Midbrain (tissue), 1 donor: ENCODE data around the gene MGST3.
A peak's percentile ranks its signal among the peaks of the same experiment; 100 is the strongest.
"Not testable (repeated sequence)": the region's sequence is repeated elsewhere in the genome, so short reads cannot be mapped to it uniquely, and the experiment has no call there.

ENCODE experiments used
- DNase-seq: peaks from one replicate; lab custom pipeline; 2025; lab: John Stamatoyannopoulos, UW

The MGST3 gene

DNA sequence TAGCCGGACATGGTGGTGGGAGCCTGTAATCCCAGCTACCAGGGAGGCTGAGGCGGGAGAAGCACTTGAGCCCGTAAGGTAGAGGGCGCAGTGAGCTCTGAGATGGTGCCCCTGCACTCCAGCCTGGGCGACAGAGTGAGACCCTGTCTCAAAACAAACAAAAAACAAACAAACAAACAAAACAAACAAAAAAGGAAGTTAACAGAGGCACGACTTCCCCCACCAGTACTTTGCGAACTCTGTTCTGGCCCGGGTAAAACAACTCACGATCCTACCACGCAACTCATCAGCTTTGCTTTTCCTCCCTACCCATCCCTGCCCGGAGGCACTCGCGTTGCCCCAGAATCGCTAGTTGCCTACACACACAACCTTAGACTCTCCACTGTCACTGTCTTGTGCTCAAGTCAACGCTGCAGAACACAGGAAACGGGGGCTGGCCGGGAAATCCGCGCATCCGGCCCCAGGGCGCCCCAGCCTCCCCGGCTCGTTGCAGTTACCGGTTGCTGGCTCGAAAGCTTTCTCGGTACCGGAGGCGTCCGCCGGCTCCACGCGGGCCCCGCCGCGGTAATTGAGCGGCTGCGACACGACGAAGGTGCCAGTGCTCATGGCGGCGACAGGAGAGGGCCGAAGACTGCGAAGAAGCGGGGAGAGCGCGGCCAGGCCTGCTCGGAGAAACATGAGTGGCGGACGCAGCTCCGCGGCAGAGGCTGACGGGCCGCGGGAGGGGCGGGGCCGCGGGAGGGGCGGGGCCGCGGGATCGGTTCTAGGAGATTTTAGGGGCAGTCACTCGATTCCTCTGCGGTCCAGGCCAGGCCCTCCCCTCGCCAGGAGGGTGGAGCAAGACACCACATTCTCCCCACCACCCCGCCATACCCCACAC, 67.1 kb downstream of the MGST3 start, which contains the start of gene ALDH9A1:
Gene ALDH9A1, minus strand, starts transcription at position 682 of the 880 bp plus-strand sequence. Its CDS starts 4 bp downstream, at position 678.
- peak; percentile 88 for DNase-seq

DNA sequence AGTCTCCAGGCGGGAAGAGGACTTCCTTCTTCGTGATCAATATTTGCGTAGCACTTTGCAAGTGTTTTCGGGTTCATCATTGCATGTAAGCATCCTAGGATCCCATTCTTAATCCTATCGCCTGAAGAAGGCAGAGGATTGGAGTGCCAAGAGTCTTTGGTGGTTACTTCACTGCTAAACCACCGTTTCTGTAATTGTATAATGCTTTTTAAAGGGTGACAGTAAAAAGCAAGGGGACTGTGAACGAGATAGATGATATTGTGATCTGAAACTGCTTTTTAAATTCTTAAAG, 67.7 kb downstream of the MGST3 start:
- no peak for DNase-seq

DNA sequence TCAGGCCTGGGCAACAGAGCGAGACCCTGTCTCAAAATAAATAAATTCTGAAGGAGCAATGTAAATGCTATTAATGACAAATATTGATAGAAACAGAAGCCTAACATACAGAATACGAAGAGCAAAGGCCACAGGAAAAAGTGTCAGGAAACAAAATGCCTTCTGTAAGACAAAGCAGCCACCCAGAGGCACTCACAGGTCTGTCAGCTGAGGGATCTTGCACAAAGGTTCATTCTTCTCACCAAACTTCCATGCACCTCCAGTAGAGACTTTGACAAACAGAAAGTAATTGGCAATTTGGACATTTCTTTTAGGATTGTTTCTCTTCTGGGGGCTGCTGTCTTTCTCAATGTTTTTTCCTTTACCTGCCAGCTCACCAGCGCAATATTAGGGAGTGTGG, 68.5 kb downstream of the MGST3 start:
- no peak for DNase-seq

DNA sequence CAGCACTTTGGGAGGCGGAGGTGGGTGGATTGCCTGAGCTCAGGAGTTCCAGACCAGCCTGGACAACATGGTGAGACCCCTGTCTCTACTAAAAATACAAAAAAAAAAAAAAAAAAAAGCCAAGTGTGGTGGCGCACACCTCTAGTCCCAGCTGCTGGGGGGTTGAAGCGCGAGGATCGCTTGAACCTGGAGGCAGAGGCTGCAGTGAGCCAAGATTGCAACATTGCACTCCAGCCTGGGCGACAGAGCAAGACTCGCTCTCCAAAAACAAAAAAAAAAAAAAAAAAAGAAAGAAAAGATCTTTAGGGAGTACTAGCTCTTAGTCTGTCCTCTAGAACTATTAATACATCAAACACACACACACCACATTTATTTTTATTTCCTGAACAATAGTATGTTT, 70.9 kb downstream of the MGST3 start:
- not testable (repeated sequence) for DNase-seq

DNA sequence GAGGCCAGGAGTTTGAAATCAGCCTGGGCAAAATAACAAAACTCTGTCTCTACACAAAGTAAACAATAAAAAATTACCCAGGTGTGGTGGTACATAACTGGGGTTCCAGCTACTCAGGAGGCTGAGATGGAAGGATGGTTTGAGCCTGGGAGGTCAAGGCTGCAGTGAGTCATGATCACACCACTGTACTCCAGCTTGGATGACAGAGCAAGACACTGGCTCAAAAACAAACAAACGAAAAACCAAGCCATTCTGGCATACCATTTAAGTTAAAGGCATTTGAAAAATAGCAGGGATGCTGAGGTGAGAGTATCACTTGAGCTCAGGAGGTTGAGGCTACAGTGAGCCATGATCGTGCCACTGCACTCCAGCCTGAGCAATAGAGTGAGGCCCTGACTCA, 72.6 kb downstream of the MGST3 start:
- no peak for DNase-seq
